ENCODE results near the gene GPR143. TPM values are rescaled to one million over a fixed set of nuclear protein-coding genes. Genes with fewer than 3 reads are reported as not detected.
"Not testable (repeated sequence)": the region's sequence is repeated elsewhere in the genome, so short reads cannot be mapped to it uniquely, and the experiment has no call there.

The GPR143 gene
- total RNA-seq, 1 donor from 2014 or later = not detected

DNA sequence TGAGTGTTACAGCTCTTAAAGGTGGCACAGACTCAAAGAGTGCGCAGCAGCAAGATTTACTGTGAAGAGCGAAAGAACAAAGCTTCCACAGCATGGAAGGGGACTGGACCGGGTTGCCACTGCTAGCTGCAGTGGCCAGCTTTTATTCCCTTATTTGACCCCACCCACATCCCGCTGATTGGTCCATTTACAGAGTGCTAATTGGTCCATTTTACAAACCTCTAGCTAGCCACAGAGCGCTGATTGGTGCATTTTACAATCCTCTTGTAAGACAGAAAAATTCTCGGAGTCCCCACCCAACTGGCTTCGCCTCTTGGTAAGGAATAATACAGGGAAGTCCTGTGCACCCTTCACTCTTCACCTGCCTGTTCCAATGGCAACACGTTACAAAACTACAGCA lies 18.7 kb upstream of the GPR143 start:
- TF ChIP-seq POLR2A (IDR thresholded peaks at IDR 0.05) = no peak
- no peak for TF ChIP-seq POLR2AphosphoS5 (IDR thresholded peaks at IDR 0.05; ENCODE audit: insufficient read depth in 1 of 2, low read depth in 1 of 2)
- TF ChIP-seq, protein P1, sequence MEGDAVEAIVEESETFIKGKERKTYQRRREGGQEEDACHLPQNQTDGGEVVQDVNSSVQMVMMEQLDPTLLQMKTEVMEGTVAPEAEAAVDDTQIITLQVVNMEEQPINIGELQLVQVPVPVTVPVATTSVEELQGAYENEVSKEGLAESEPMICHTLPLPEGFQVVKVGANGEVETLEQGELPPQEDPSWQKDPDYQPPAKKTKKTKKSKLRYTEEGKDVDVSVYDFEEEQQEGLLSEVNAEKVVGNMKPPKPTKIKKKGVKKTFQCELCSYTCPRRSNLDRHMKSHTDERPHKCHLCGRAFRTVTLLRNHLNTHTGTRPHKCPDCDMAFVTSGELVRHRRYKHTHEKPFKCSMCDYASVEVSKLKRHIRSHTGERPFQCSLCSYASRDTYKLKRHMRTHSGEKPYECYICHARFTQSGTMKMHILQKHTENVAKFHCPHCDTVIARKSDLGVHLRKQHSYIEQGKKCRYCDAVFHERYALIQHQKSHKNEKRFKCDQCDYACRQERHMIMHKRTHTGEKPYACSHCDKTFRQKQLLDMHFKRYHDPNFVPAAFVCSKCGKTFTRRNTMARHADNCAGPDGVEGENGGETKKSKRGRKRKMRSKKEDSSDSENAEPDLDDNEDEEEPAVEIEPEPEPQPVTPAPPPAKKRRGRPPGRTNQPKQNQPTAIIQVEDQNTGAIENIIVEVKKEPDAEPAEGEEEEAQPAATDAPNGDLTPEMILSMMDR (IDR thresholded peaks at IDR 0.05) = no peak
- Histone ChIP-seq H3K36me3 (no peaks in the 10 kb centered on the region), H3K4me3 (no peak overlapping the region), H3K27ac (no peak overlapping the region), H3K27me3 (no peaks in the 10 kb centered on the region), H3K4me1 (no peaks in the 10 kb centered on the region), H3K9me3 (no peaks in the 10 kb centered on the region)
- intact Hi-C loops (cut with DNase I) = no loop called here
- DNase-seq (ENCODE audit: extremely low spot score in 2 of 2) = no peak

DNA sequence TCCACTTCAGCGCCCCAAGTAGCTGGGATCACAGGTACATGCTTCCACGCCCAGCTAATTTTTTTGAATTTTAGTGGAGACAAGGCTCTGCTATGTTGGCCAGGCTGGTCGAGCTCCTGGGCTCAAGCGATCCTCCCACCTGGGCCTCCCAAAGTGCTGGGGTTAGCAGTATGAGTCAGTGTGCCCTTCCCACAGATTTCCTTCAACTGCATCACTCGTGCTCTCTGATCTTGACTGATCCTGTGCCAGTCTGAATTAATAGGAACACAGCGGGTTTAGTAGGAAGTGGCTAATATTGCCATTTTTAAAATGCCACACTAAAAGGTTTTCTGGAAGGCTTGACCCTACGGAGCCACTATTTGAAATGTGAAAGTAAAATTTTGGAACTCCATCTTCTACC lies 16.3 kb upstream of the GPR143 start:
- H3K36me3 ChIP-seq = no peaks in the 10 kb centered on the region
- no peak overlapping the region for H3K27ac ChIP-seq
- H3K9me3 ChIP-seq = no peaks in the 10 kb centered on the region
- no peaks in the 10 kb centered on the region for H3K27me3 ChIP-seq
- no peaks in the 10 kb centered on the region for H3K4me1 ChIP-seq
- TF ChIP-seq POLR2A (IDR thresholded peaks at IDR 0.05) (no peak), POLR2AphosphoS5 (IDR thresholded peaks at IDR 0.05; ENCODE audit: insufficient read depth in 1 of 2, low read depth in 1 of 2) (no peak)
- TF ChIP-seq, protein P1 (IDR thresholded peaks at IDR 0.05) = no peak
- DNase-seq (ENCODE audit: extremely low spot score in 2 of 2) = no peak
- intact Hi-C loops (cut with DNase I) = no loop called here
- H3K4me3 ChIP-seq = no peak overlapping the region

DNA sequence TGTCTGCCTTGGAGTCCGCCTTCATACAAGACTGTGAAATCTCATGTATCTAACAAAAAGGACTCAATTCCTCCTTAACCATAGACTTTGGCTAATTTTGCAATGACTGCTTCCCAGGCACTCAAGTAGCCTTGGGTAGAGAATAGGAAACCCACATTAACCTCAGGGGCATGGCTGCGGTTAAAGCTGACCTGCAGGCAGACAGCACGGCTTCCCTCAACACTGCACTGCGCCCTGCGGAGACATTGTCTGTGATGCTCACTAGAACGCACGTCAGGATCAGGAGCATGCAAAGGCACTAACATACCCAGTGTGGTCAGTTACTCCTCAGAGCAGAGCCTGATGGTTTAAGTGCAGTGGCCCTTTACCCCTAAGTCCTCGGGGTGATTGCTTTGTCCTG lies 10.3 kb upstream of the GPR143 start:
- H3K27ac ChIP-seq = no peak overlapping the region
- TF ChIP-seq POLR2A (IDR thresholded peaks at IDR 0.05) (no peak), POLR2AphosphoS5 (IDR thresholded peaks at IDR 0.05; ENCODE audit: insufficient read depth in 1 of 2, low read depth in 1 of 2) (no peak)
- TF ChIP-seq, protein P1 (IDR thresholded peaks at IDR 0.05) = no peak
- H3K36me3 ChIP-seq = no peaks in the 10 kb centered on the region
- H3K4me3 ChIP-seq = no peak overlapping the region
- H3K27me3 ChIP-seq = no peaks in the 10 kb centered on the region
- H3K9me3 ChIP-seq = no peaks in the 10 kb centered on the region
- no peaks in the 10 kb centered on the region for H3K4me1 ChIP-seq
- no peak for DNase-seq (ENCODE audit: extremely low spot score in 2 of 2)
- intact Hi-C loops (cut with DNase I) = no loop called here

DNA sequence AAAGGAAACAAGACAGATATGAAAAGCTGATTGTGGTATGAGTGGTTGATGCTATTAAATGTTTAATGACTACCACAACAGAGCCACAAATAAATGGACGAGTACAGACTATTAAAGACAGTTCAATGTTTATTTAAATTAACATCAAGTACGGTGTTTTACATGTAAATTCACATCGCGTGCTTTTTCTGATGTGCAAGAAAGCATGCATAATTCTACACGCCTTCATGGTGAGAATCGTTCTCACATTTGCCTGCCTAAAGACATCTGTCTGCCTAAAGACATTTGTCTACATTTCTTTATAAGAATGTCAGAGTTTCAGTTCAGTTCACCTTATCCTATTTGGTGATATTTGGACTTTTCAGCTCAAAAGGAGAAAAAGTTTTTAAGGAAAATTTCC lies 7.3 kb upstream of the GPR143 start:
- no peak for DNase-seq (ENCODE audit: extremely low spot score in 2 of 2)
- no peak for TF ChIP-seq POLR2AphosphoS5 (IDR thresholded peaks at IDR 0.05; ENCODE audit: insufficient read depth in 1 of 2, low read depth in 1 of 2)
- TF ChIP-seq POLR2A (IDR thresholded peaks at IDR 0.05) = no peak
- TF ChIP-seq, protein P1 (IDR thresholded peaks at IDR 0.05) = no peak
- intact Hi-C loops (cut with DNase I) = no loop called here

DNA sequence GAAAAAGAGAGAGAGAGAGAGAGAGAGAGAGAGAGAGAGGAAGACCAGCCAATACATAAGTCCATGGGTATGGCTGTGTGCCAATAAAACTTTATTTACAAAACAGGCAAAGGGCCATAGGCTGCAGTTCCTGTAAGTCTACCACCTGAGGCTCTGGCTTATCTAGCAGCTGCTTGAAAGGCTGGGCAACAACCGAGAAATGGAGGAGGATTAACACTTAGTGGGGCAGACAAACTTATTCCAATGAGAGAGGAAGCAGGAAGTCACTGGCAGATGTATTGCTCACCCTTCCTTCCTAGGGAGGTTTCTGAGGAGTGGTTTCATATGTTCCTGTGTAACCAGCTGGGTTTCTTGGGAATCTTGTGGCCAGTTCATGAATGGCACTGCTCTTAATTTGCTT lies 4.7 kb upstream of the GPR143 start:
- no peak overlapping the region for H3K27ac ChIP-seq
- no peaks in the 10 kb centered on the region for H3K4me1 ChIP-seq
- no peak for TF ChIP-seq POLR2A (IDR thresholded peaks at IDR 0.05)
- DNase-seq (ENCODE audit: extremely low spot score in 2 of 2) = no peak
- no peaks in the 10 kb centered on the region for H3K9me3 ChIP-seq
- H3K36me3 ChIP-seq = no peaks in the 10 kb centered on the region
- H3K27me3 ChIP-seq = no peaks in the 10 kb centered on the region
- intact Hi-C loops (cut with DNase I) = no loop called here
- no peak overlapping the region for H3K4me3 ChIP-seq

More for the DNA sequence above, 7.3 kb upstream of the GPR143 start:
- Histone ChIP-seq H3K4me3 (no peak overlapping the region), H3K9me3 (no peaks in the 10 kb centered on the region), H3K36me3 (no peaks in the 10 kb centered on the region), H3K27ac (no peak overlapping the region), H3K4me1 (no peaks in the 10 kb centered on the region), H3K27me3 (no peaks in the 10 kb centered on the region)

DNA sequence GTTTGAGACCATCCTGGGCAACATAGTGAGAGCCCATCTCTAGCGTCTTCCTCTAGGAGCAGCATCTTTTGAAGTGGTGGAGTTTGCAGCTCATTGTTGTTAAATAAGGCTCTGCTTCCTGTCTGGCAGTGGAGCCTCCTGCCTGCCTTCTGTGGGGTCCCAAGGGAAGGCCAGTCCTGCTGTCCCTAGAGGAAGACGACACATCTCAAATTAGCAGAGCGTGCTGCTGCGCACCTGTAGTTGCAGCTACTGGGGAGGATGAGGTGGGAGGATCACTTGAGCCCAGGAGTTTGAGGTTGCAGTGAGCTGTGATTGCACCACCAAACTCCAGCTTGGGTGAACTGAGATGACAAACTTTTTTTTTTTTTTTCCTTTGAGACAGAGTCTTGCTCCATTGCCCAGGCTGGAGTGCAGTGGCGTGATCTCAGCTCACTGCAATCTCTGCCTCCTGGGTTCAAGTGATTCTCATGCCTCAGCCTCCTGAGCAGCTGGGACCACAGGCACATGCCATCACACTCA lies 2.7 kb upstream of the GPR143 start:
- DNase-seq (ENCODE audit: extremely low spot score in 2 of 2); intact Hi-C loops (cut with DNase I); H3K4me3 ChIP-seq; H3K27me3 ChIP-seq; H3K36me3 ChIP-seq; H3K4me1 ChIP-seq; H3K27ac ChIP-seq; H3K9me3 ChIP-seq: not testable (repeated sequence)
